Stimulated activated CD8-positive, alpha-beta memory T cell treated with anti-CD3 and anti-CD28 coated beads, Interleukin-12 subunit alpha, Interleukin-12 subunit beta, amount 100 ng/mL, for 24 hours (primary cell): ENCODE data around the gene HNF1A.

ENCODE experiments used
- DNase-seq: peaks from one replicate; pipeline ENCODE4 v3.0.0-alpha.2; 2020; ENCODE audit errors: extremely low read depth

The HNF1A gene

GRCh38 chr12:121048442-121048841 lies 70.1 kb downstream of the HNF1A start:
- DNase-seq: no peak

- DNase-seq: no peak
Observed at GRCh38 chr12:121050725-121051124, 72.4 kb downstream of the HNF1A start.
